Sigmoid colon (tissue), 7 donors: Measurements from ENCODE around the gene RPL18A. TPM values are rescaled to one million over a fixed set of nuclear protein-coding genes. Genes with fewer than 3 reads are reported as not detected.

ENCODE experiments used
- DNase-seq: peaks from one replicate; pipeline ENCODE4 v3.0.0-alpha.2; 2019
- H3K27ac ChIP-seq, 4 donors: fragments of 200-600 bp; sonication (generic); one replicate each; pipeline ENCODE4 v1.5.1; 2016 to 2019; ENCODE audit warnings: mild to moderate bottlenecking in 1 of 4
- H3K27me3 ChIP-seq, 3 donors: fragments of 200-600 bp; sonication (generic); one replicate each; pipeline ENCODE4 v1.5.1; 2019; ENCODE audit warnings: mild to moderate bottlenecking in 1 of 3
- H3K36me3 ChIP-seq, 4 donors: fragments of 200-600 bp; sonication (generic); one replicate each; pipeline ENCODE4 v1.5.1; 2016 to 2019
- H3K4me1 ChIP-seq, 4 donors: fragments of 200-600 bp; sonication (generic); one replicate each; pipeline ENCODE4 v1.5.1; 2017 to 2019
- H3K4me3 ChIP-seq, 4 donors: fragments of 200-600 bp; sonication (generic); one replicate each; pipeline ENCODE4 v1.5.1; 2017 to 2019; ENCODE audit warnings: mild to moderate bottlenecking in 2 of 4, moderate library complexity in 1 of 4
- H3K9me3 ChIP-seq, 4 donors: fragments of 200-600 bp in 3 of 4; sonication (generic) in 3 of 4; one replicate each; pipeline versions ENCODE4 v1.5.1 to v1.6.1; 2013 to 2019
- CTCF ChIP-seq, 4 experiments: fragments of 450-650 bp in 3 of 4; fragments of 200-600 bp in 1 of 4; IDR thresholded peaks; one replicate each; pipeline ENCODE4 v1.5.1; 2016 to 2019; ENCODE audit warnings: antibody characterized with exemption in 4 of 4, mild to moderate bottlenecking in 3 of 4, moderate library complexity in 2 of 4
- EP300 ChIP-seq, 4 donors: sonication (generic); formaldehyde crosslinking; IDR thresholded peaks; one replicate each; pipeline ENCODE4 v1.6.1; 2017; ENCODE audit warnings: antibody characterized with exemption in 4 of 4
- POLR2A ChIP-seq, 2 donors: fragments of 450-650 bp; IDR thresholded peaks; one replicate each; pipeline ENCODE4 v1.6.1; 2016; ENCODE audit warnings: antibody characterized with exemption in 2 of 2, mild to moderate bottlenecking in 2 of 2, moderate library complexity in 2 of 2
- POLR2AphosphoS5 ChIP-seq, 4 donors: sonication (generic); formaldehyde crosslinking; IDR thresholded peaks; one replicate each; pipeline ENCODE4 v1.6.1; 2017; ENCODE audit warnings: antibody characterized with exemption in 4 of 4
- WGBS, 2 donors: extraction: QIAGEN DNeasy Blood & Tissue Kit; methylation state at CpG; one replicate each; pipeline ENCODE4 v1.1.7; 2013; 5-methylcytosine and 5-hydroxymethylcytosine counted together
- intact Hi-C: fragments of 100-400 bp; cut with DNase I; formaldehyde crosslinking; loops from one replicate; pipeline ENCODE4 v1.15.1; 2023
- polyA plus RNA-seq, 3 donors: library from polyadenylated mRNA; stranded (reverse); fragments of 200-250 nt; gene quantifications; one replicate each; pipeline ENCODE4 v1.2.3, GENCODE V29; 2013
- total RNA-seq, 4 donors: library from RNA; depleted of rRNA; stranded (reverse); fragments of >200 nt; gene quantifications; one replicate each; pipeline ENCODE4 v1.1.0, GENCODE V29; 2016
- donor health status: healthy with polysubstance abuse.
- donor health status: Bipolar disorder and iron deficiency.
- donor health status: healthy.

The RPL18A gene
- total and polyA plus RNA-seq, 7 donors, result 1,686 to 3,945 (median 2,372) TPM

GRCh38 chr19:17893766-17894165 is 34.1 kb downstream of the RPL18A start:
- H3K36me3 ChIP-seq, result no peaks in the 10 kb centered on the region
- peaks cover 4 to 48% (median 6%) of the 10 kb centered on the region in 3 donors for H3K27me3 ChIP-seq
- no peak overlapping the region for H3K27ac ChIP-seq
- WGBS, 2 donors, result 73 to 81% methylated on average over 9 of the region's 9 CpGs
- no peak overlapping the region for H3K4me3 ChIP-seq
- no peaks in the 10 kb centered on the region for H3K4me1 ChIP-seq
- DNase-seq, result no peak
- intact Hi-C loops, result no loop called here
- no peaks in the 10 kb centered on the region for H3K9me3 ChIP-seq
- TF ChIP-seq POLR2A (IDR thresholded peaks at IDR 0.05) (no peak), CTCF (IDR thresholded peaks at IDR 0.05) (no peak), EP300 (IDR thresholded peaks at IDR 0.05) (no peak), POLR2AphosphoS5 (IDR thresholded peaks at IDR 0.05) (no peak)

GRCh38 chr19:17902701-17903100 is 43.0 kb downstream of the RPL18A start:
- Histone ChIP-seq H3K4me3 (no peak overlapping the region), H3K9me3 (peaks cover 0 to 2% (median 0%) of the 10 kb centered on the region in 4 donors), H3K4me1 (no peaks in the 10 kb centered on the region), H3K27me3 (peaks cover 0 to 6% (median 0%) of the 10 kb centered on the region in 3 donors), H3K36me3 (no peaks in the 10 kb centered on the region), H3K27ac (no peak overlapping the region)
- DNase-seq, result no peak
- intact Hi-C loops, result no loop called here
- TF ChIP-seq EP300 (IDR thresholded peaks at IDR 0.05), result no peak
- no peak for TF ChIP-seq POLR2A (IDR thresholded peaks at IDR 0.05)
- no peak for TF ChIP-seq POLR2AphosphoS5 (IDR thresholded peaks at IDR 0.05)
- no peak for TF ChIP-seq CTCF (IDR thresholded peaks at IDR 0.05)
- 60 to 73% methylated on average over 6 of the region's 6 CpGs for WGBS, 2 donors

GRCh38 chr19:17908244-17908643 is 48.5 kb downstream of the RPL18A start:
- H3K27me3 ChIP-seq, result no peaks in the 10 kb centered on the region
- H3K36me3 ChIP-seq, result no peaks in the 10 kb centered on the region
- H3K4me1 ChIP-seq, result no peaks in the 10 kb centered on the region
- H3K4me3 ChIP-seq, result no peak overlapping the region
- 92 to 93% methylated on average over 3 of the region's 3 CpGs for WGBS, 2 donors
- no peak for DNase-seq
- H3K9me3 ChIP-seq, result peaks cover 0 to 10% (median 6%) of the 10 kb centered on the region in 4 donors
- intact Hi-C loops, result no loop called here
- no peak overlapping the region for H3K27ac ChIP-seq
- TF ChIP-seq POLR2A (IDR thresholded peaks at IDR 0.05), result no peak
- TF ChIP-seq CTCF (IDR thresholded peaks at IDR 0.05), result no peak
- no peak for TF ChIP-seq EP300 (IDR thresholded peaks at IDR 0.05)
- TF ChIP-seq POLR2AphosphoS5 (IDR thresholded peaks at IDR 0.05), result no peak

- no peaks in the 10 kb centered on the region for H3K36me3 ChIP-seq
- TF ChIP-seq CTCF (IDR thresholded peaks at IDR 0.05), result no peak
- no peak for TF ChIP-seq POLR2A (IDR thresholded peaks at IDR 0.05)
- TF ChIP-seq EP300 (IDR thresholded peaks at IDR 0.05), result no peak
- TF ChIP-seq POLR2AphosphoS5 (IDR thresholded peaks at IDR 0.05), result no peak
- no peak for DNase-seq
- H3K27ac ChIP-seq, result no peak overlapping the region
- intact Hi-C loops, result no loop called here
- no peak overlapping the region for H3K4me3 ChIP-seq
- WGBS, 2 donors, result 59 to 67% methylated on average over 7 of the region's 7 CpGs
- H3K4me1 ChIP-seq, result no peaks in the 10 kb centered on the region
- H3K9me3 ChIP-seq, result peaks cover 0 to 15% (median 8%) of the 10 kb centered on the region in 4 donors
- H3K27me3 ChIP-seq, result no peaks in the 10 kb centered on the region
Measured at GRCh38 chr19:17909003-17909732, 49.5 kb downstream of the RPL18A start.
